Left renal pelvis (tissue), 4 donors: ENCODE data around the gene RIMBP2. TPM values are rescaled to one million over a fixed set of nuclear protein-coding genes. Genes with fewer than 3 reads are reported as not detected.

Experiments used
- DNase-seq, 4 donors: peaks; one replicate each; pipeline ENCODE4 v3.0.0-alpha.2; 2013; ENCODE audit warnings: low read depth in 4 of 4, low spot score in 3 of 4
- polyA plus RNA-seq, 4 donors: library from polyadenylated mRNA; unstranded; fragments of 120-200 nt; gene quantifications; one replicate each; pipeline ENCODE4 v1.2.1, GENCODE V29; 2013; ENCODE audit not compliant: insufficient read length in 4 of 4

RIMBP2 gene
- polyA plus RNA-seq, 4 donors: 6.1 to 20.6 (median 14.3) TPM

- DNase-seq: no peak
Observed at GRCh38 chr12:130685250-130685787, 30.8 kb downstream of the RIMBP2 start.

- DNase-seq: no peak
Observed at GRCh38 chr12:130683811-130684210, 32.3 kb downstream of the RIMBP2 start.

- no peak for DNase-seq
Observed at GRCh38 chr12:130683080-130683479, 33.0 kb downstream of the RIMBP2 start.

- DNase-seq: no peak
Observed at GRCh38 chr12:130680451-130680990, 35.6 kb downstream of the RIMBP2 start.

GRCh38 chr12:130677957-130678558 lies 38.0 kb downstream of the RIMBP2 start:
- DNase-seq: no peak

- no peak for DNase-seq
Observed at GRCh38 chr12:130675791-130676190, 40.3 kb downstream of the RIMBP2 start.

- DNase-seq: no peak
Observed at GRCh38 chr12:130675121-130675520, 41.0 kb downstream of the RIMBP2 start.

GRCh38 chr12:130674676-130675075 lies 41.4 kb downstream of the RIMBP2 start:
- no peak for DNase-seq

- DNase-seq: no peak
Observed at GRCh38 chr12:130673036-130673705, 42.9 kb downstream of the RIMBP2 start.

GRCh38 chr12:130672089-130672820 lies 43.8 kb downstream of the RIMBP2 start:
- DNase-seq: no peak

- no peak for DNase-seq
Observed at GRCh38 chr12:130671556-130671955, 44.5 kb downstream of the RIMBP2 start.

GRCh38 chr12:130669797-130670196 lies 46.3 kb downstream of the RIMBP2 start:
- DNase-seq: no peak

GRCh38 chr12:130669205-130669557 lies 46.9 kb downstream of the RIMBP2 start:
- DNase-seq: no peak

GRCh38 chr12:130668286-130669204 lies 47.6 kb downstream of the RIMBP2 start:
- no peak for DNase-seq

- DNase-seq: no peak
Observed at GRCh38 chr12:130667421-130667960, 48.6 kb downstream of the RIMBP2 start.

- DNase-seq: no peak
Observed at GRCh38 chr12:130666645-130667044, 49.5 kb downstream of the RIMBP2 start.

- DNase-seq: no peak
Observed at GRCh38 chr12:130665753-130666152, 50.3 kb downstream of the RIMBP2 start.

GRCh38 chr12:130664772-130665171 lies 51.3 kb downstream of the RIMBP2 start:
- DNase-seq: no peak

GRCh38 chr12:130664252-130664651 lies 51.8 kb downstream of the RIMBP2 start:
- no peak for DNase-seq

GRCh38 chr12:130663514-130663913 lies 52.6 kb downstream of the RIMBP2 start:
- no peak for DNase-seq
